NCI-H1048 (cell line): ENCODE measurements around the gene PSTK.
A peak's percentile ranks its signal among the peaks of the same experiment; 100 is the strongest.

Experiments used
- DNase-seq: peaks from one replicate; lab custom pipeline; 2025; lab: John Stamatoyannopoulos, UW

PSTK gene, protein sequence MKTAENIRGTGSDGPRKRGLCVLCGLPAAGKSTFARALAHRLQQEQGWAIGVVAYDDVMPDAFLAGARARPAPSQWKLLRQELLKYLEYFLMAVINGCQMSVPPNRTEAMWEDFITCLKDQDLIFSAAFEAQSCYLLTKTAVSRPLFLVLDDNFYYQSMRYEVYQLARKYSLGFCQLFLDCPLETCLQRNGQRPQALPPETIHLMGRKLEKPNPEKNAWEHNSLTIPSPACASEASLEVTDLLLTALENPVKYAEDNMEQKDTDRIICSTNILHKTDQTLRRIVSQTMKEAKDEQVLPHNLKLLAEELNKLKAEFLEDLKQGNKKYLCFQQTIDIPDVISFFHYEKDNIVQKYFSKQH

DNA sequence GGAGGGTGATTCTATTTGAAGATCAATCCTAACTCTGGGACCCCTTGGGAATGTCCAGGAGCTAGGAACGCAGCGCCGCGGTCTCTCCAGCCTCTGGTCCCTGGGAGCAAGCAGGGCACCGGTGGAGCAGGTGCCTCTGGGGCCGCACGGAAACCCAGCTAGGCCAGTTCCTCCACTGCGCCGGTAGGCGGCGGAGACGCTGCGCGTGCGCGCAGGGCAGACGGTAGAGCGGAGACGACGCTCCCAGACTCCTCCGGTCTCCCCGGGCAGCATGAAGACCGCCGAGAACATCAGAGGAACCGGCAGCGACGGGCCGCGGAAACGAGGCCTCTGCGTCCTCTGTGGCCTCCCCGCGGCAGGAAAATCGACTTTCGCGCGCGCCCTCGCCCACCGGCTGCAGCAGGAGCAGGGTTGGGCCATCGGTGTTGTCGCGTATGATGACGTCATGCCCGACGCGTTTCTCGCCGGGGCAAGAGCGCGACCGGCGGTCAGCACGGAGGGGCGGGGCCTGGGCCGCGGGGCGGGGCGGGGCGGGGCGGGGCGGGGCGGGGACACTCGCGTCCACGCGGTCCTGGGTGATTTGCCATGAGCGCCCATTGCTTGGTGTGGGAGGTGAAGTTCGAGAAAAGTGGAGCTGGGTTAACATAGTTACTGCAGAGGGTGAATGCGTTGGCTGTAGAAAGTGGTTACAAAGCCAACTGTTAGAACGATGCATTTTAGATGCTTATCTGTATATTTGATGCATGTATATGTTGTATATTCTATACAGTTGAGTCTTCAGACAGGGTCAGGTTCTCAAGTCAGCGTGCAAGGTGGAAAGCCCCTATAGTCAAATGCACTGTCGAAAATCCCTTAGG, at the start of gene PSTK:
PSTK (plus strand) TSS at position 193 of the 857 bp plus-strand sequence; CDS start at position 272, 79 bp downstream.
- DNase-seq: peak; percentile 83

DNA sequence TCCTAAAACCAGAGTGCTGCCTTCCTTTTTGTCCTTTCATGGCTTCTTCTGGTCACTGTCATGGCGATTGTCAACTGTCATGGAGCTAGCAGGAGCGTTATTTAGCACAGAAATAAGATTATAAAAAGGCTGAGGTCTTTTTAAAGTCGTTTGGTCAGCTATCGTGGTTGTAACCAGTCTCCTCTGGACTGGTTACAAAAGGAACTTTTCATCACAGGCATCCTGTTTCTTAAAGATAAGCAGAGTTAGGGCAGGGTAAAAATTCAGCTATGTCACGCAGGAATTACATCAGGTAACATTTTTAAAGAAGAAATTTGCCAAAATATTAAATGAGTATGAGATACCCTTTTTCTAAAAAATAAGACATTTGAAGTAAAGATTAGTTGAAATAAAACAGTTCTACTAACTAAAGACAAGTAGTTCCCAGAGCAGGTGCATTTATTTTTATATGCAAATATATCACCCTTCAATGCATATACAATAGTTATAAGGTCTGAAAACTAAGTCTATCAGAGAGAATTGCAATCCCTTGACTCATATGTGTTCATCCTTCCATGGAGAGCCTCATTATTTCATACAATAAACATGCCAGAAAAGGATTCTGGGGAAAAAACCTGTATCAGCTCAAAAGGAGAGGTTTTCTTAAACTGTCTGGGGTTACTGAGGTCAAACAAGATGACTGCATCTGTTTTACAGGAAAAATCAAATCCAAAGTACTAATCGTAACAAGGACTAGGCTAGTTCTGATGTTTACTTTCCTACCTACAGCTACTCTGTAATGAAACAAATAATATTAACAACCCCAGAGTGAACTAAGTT, 48.9 kb upstream of the PSTK start:
- DNase-seq: no peak

DNA sequence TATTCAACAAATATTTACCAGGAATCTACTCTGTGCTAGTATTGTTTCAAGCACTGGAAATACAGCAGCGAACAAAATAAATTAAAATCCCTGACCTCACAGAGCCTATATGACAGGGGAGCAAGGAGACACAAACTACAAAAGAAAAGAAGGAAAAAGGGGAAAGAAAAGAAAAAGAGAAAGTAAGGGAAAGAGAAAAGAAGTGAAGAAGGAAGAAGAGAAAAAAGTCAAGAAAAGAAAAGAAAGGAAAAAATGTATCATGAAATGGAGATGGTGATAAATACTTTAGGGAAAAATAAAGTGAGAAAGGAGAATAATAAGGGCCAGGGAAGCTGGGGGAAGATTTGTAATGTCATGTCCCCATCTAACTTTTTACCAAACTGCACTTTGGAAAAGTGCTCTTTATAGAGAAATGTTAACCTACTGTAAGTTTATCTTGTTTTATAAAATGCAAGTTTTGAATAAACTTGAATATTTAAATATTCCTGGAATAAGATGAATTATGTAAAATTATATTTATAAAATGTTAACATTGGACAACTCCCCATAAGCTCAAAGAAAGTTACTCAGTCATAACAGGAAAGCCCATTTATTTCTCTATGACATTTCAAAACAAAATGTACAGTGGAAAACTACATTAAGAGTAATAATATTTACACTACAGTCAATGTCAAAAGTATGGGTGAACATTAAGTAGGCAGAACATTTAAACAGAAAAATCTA, 40.9 kb upstream of the PSTK start:
- DNase-seq: no peak

DNA sequence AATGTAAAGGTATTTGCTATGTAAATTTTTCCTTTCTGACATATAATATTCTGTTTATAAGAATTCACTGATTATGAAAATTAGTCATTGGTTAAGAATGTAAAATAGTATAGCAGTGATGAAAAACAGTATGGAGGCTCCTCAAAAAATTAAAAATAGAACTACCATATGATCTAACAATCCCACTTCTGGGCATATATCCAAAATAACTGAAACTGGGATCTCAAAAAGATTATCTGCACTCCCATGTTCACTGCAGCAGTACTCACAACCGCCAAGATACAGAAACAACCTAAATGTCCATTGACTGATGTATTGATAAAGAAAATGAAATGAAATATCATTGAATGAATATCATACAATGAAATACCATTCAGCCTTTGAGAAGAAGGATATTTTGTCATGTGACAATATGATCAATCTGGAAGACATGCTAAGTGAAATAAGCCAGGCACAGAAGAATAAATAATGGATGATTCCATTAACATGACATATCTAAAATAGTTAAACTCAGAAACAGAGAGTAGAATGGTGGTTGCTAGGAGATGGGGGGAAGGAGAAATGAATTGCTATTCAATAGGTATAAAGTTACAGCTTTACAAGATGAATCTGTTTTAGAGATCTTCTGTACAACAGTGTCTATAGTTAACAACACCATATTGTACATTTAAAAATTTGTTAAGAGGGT, 40.2 kb upstream of the PSTK start:
- DNase-seq: no peak

DNA sequence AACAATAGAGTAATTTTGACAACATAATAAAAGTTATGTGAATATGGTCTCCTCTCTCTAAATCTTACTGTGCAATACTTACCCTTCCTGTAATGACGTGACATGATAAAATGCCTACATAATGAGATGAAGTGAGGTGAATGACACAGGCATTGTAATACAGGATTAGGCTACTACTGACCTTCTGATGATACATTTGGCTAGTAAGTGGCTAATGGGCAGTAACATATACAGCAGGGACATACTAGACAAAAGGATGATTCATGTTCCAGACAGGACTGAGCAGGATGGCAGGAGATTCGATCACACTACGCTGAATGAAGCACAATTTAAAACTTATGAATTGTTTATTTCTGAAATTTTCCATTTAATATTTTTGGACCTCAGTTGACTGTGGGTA, 30.9 kb upstream of the PSTK start:
- DNase-seq: no peak

DNA sequence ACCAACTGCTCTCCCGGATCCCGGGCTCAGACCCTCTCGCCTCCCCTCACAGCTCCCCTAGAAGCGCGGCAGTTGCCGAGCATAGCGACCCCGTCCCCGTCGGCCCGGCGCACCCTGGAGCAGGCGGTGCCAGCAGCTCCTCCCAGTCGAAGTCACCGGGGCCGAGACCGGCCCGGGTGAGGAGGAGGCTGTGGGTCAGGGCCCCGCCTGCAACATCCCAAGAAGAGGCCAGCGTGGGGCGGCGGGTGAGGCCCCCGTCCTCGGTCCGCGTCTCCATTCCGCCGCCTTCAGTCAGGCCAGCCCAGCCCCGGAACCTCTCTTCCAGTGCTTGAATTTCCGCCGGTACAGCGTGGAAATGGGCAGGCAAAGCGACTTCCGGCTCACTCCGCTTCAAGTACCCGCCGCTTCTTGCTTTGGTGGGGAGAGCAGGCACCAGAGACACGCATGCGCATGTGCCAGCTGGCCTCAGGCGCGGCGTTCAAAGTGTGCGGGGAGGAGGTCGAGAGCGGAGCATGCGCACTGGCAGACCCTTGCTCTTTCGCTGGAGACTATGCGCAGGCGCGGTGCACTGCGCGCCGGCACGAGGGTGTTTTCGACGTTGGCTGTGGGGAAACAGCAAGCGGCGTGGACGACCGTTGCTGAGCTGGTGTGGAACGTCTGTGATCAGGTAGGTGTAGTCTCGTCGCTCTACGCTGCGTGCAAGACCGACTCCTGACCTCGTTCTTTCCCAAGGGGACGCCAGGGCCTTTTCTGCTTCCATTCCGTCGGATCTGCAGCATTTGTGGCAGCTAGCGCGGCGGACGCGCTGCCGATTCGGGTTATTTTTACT, 26.1 kb upstream of the PSTK start, which contains the start of gene C10orf88:
C10orf88 (minus strand) TSS at position 326 of the 829 bp plus-strand sequence; CDS start at position 277, 49 bp downstream.
- DNase-seq: peak; percentile 99

DNA sequence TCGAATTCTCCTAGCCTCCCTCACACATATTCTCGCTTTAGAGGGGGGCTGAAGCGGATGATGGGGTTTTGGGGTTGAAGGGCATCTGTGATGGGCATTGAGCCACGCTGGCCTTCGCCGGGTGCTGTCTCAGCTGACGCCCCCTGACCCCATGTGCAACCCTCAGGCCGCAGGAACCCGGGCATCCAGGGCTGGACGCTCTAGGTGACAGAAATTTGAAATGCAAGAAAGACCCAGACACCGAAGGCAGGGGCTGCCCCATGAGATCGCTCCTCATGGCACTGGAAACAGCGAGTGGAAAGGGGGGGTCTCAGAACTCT, 25.5 kb upstream of the PSTK start:
- DNase-seq: no peak

DNA sequence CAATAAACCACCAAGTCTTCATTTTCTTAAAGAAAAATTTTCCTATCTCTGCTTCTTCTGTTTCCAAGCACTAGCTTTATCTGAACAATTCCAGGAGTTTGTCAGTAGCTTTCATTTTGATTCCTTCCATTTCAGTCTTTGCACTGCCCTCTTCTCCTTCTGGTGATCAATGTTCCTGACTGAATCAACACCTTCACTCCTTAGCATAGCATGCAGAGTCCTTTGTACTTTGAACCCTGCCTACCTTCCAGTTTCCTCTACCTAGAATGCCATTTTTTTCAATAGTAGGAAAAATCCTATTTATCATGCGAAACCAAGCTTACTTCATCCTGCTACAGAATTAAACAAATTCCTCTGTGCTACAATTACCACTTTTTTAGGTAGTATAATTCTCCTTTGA, 24.3 kb upstream of the PSTK start:
- DNase-seq: no peak

DNA sequence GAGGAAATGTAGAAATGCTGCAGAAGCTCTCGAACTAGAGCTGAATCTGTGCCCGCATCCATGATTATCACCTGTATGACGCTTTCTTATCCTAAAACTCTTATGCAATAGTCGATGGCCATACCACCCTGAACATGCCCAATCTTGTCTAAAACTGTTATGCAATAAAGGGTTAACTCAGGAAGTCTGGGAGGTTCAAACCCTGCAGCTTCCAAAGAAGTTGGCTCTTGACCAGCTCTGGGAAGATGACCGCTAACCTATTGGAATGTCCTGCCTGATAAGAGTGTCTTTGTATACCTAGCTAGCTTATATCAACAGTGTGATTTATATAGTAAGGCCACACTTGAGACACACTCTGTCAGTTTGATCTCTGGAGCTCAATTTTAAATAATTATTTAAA, 22.7 kb upstream of the PSTK start:
- no peak for DNase-seq

DNA sequence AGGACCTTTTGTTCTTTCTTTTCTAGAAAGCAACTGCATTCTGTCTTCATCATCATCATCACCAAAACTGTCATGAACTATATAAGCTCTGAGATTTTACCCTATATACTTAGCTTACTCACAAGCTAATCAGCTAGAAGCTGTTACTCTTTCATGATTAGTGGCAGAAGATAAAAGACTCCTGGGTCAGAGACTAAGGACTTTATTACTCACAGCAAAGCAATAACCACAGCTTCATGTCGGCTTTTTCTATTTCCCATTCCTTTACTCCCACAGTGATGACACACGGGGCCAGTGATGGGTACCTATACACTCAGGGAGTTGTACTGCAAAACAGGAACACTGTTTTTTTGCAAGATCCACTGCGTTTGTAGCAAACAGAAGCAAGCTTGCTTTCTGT, 17.8 kb upstream of the PSTK start:
- no peak for DNase-seq

DNA sequence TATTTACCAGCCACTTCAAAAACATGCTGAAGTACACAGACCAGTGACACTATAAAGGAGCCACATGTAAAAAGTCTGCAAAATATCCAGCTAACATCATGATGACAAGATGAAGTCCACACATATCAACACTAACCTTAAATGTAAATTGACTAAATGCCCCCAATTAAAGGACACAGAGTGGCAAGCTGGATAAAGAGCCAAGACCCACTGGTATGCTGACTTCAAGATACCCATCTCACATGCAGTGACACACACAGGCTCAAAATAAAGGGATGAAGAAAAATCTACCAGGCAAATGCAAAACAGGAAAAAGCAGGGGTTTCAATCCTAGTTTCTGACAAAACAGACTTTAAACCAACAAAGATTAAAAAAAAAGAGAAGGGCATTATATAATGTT, 13.3 kb upstream of the PSTK start:
- no peak for DNase-seq

DNA sequence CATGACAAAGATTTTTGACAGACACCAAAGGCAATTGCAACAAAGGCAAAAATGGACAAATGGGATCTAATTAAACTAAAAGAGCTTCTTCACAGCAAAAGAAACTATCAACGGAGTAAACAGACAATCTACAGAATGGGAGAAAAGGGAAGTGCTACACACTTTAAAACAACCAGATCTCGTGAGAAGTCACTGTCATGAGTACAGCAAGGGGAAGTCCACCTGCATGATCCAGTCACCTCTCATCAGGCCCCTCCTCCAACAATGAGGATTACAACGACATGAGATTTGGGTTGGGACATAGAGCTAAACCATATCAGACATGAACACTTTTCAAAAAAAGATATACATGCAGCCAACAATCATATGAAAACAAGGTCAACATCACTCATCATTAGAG, 11.5 kb upstream of the PSTK start:
- no peak for DNase-seq

DNA sequence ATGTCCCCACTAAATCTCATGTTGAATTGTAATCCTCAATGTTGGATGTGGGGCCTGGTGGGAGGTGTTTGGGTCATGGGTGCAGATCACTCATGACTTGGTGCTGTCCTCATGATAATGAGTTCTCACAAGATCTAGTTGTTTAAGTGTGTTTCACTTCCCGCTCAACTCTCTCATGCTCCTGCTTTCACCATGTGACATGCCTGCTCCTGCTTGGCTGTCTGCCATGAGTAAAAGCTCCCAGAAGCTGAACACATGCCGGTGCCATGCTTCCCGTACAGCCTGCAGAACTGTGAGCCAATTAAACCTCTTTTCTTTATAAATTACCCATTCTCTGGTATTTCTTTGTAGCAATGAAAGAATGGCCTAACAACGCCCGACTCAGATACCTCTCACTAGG, 6.2 kb upstream of the PSTK start:
- DNase-seq: no peak

DNA sequence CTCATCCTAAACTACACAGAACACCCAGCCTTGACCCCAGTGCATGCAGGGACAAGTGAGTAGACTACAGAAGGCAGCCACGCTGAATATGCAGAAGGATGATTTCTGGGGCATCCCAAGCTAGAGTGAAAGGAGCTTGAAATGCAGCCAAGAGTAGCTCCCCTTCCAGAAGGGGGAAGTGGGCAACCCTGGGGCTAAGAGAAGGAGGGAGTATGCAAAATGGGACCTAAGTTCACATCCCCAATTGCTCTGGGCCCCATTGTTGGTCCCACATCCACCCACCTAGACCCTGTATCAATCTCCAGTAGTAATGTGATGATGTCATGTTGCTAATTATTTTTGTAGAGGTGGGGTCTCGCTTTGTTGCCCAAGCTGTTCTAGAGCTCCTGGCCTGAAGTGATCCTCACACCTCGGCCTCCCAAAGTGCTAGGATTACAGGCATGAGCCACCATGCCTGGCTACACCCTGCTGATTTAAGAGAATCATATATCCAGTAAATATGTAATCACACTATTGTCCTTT, 5.6 kb upstream of the PSTK start:
- no peak for DNase-seq

DNA sequence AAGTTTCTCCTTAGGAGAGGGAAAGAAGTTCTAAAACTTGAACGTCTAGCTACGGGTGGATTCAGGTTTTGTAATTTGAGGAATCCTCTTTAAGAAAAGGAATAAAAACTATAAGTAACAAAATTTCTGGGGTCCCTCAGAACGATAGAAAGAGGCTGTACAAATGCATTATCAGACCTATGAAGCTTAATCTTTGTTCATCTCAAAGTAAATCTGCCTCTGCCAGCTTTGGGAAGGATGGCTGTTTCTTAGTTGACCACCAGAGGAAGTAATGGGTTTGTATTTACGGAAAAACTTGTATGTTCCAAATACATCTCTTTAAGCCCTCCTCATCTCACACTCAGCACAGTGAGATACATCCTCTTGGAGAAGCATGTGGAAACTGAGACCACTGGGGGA, 864 bp downstream of the PSTK start:
- no peak for DNase-seq

DNA sequence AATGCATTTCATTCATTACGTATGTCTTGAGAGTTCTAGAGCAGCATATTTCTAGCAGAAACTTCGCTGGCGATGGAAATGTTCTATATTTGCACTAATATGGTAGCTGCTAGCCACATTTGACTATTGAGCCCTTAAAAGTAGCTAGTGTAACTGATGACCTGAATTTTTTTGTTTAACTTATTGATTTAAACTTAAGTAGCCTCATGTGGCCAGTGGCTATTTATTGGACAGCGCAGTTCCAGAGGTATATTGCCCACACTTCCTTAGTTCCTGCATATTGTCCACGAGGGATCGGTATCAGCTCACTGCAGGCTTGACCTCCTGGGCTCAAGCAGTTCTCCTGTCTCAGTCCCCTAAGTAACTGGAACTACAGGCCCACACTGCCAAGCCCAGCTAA, 3.7 kb downstream of the PSTK start:
- DNase-seq: no peak

DNA sequence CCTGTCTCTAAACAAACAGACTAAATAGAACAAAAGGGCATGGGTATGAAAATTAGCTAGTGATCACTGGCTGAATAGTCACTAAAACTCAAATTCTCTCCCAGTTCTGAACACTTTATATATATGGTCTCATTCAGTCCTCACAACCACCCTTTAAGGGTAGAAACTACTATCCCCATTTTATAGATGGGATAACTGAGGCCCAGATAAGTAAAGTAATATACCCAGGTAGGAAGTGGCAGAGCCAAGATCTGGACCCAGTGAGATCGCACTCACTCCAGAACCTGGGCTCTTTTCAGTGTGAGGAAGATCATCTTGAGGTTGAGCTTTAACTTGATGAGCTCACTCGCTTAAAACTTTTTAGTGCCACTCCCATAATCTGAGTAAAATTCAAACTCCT, 4.5 kb downstream of the PSTK start:
- no peak for DNase-seq

DNA sequence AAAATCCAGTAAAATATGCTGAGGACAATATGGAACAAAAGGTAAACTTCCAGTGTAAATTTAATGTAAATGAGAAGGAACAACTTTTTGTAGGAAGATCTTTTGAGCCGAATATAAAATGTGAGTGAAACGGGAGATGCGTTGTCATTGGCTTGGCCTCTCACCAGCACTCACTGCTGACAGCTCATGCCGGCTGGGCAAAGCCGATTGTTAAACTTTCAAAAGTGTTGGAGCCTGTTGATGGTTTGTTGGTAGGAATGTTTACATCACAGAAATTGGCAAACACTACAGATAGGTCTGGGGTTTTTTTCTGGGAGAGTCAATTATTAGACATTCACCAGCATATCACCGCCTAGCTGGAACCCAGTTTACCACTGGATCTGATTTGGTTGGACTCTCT, 6.1 kb downstream of the PSTK start:
- no peak for DNase-seq

DNA sequence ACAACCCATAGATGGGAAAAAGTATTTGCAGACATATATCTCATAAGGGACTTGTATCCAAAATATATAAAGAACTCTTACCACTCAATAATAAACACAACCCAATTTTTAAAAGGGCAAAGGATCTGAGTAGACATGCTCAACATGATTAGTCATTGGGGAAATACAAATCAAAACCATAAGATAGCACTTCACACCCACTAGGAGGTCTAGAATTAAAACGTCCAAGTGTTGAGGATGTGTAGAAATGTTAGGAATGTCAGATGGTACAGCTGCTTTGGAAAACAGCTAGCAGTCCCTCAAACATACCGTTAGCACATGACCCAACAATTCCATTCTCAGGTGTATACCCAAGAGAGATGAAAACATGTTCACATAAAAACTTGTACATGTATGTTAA, 8.3 kb downstream of the PSTK start:
- DNase-seq: no peak

DNA sequence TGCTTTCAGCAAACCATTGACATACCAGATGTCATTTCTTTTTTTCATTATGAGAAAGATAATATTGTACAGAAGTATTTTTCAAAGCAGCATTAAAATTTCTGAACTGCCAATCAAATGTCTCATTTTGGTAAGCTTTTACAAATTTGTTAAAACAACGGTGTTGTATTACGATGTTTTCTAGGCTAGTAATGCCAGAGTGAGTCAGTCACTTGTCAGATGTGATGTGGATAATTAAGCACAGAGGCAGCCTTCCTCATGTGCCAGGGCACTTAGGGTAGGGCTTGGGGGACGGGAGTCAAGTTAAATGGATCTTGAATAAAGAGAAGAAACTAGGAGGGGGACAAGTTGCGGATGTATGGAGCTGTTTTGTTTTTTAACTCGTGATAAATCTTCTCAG, 10.1 kb downstream of the PSTK start:
- DNase-seq: no peak
